ENCODE measurements around the gene SERP2.

Gene SERP2

DNA sequence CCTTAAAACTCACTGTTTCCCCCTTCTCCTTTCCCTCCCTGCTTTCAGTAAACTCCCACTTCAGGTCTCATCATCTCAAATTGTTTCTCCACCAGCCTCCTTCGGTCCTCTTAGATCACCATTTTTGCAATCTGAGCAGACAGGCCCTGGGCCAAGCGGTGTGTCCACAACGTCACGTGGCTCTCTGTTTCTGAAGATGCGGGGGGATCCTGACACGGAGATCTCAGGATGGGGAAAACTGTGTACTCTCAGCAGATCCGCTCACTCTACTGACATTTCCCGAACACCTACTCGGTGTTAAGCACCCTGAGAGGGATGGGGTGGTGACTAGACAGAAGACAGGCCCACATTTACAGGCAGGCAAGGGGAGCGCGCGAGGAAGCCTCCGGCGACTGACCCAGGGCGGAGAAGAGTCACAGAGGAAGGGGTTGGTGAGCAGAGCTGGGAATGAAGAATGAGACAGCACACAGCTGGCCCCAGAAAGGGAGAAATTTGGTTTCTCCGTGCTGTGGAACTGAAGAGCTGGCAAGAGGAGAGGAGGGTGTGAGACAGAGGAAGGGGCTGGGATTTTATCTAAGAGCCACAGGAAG is 38.8 kb downstream of the SERP2 start:
- DNase-seq (ENCODE audit: low spot score), result no peak

DNA sequence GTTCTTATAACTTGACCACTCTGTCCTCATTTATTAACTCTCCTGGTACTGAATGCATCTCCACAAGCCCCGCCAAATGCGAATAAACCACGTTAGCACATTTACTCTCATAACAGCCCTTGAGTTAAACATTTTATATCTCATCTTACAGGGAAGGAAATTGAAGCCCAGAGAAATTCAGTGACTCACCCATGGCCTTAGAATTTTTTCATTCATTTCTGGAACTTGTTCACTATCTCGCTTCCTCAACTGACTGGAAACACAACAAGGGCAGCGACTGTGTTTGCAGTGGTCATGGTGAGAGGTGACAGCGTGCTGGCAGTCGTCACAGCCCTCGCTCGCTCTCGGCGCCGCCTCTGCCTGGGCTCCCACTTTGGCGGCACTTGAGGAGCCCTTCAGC is 39.5 kb downstream of the SERP2 start:
- DNase-seq (ENCODE audit: low spot score), result no peak

DNA sequence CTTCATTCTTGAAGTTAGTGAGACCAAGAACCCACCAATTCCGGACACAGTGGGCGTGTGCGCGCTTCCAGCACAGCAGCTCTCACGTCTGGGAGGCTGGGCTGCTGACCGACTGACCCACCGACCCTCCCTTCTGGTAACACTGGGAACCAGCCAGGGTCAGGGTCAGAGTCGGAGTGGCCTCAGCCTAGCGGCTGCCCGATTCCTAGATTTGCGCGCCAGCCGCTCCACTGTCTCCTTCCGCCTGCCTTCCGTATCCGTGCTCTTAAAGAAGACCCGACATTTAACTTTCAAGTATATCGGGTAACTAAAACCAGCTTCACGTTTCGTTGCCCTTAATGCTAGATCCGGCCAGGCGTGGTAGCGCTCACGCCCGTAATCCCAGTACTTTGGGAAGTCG is 41.1 kb downstream of the SERP2 start:
- DNase-seq (ENCODE audit: low spot score), result no peak

DNA sequence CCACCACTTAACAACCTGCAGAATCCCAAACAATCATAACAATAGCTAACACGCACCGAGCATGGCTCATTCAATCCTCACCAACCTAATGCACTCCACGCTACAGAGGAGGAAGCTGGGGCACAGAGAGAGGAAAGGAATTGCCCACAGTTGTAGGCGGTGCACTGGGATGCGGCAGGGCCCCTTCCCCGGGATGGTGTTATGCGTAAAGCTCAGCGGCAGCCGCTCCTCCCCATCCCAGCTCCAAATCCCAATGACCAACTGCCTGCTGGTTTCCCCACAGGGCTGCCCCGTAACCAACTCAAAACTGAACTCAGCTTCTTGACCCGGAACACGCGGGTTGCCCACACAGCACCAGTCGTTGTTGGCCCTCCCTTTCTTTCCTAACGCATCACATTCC is 42.2 kb downstream of the SERP2 start:
- DNase-seq (ENCODE audit: low spot score), result no peak

DNA sequence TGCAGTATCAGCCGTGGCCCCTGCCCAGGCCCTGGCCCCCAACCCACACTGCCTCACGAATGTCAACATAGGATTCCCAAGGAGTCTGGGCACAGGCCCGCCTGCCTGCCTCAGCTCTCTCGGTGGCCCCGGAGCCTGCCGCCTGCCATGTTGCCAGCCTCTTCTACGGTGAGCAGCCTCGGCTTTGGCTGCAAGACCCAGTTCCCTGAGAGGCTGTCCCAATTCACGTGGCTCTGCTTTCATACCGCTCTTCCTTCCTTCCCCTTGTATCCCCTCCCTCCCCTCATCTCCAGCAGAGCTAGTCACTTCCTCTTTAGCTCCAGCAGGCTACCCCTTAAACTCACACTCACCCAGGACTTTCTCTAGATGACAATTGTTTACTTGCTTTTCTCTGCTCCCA is 42.7 kb downstream of the SERP2 start:
- DNase-seq (ENCODE audit: low spot score), result no peak

DNA sequence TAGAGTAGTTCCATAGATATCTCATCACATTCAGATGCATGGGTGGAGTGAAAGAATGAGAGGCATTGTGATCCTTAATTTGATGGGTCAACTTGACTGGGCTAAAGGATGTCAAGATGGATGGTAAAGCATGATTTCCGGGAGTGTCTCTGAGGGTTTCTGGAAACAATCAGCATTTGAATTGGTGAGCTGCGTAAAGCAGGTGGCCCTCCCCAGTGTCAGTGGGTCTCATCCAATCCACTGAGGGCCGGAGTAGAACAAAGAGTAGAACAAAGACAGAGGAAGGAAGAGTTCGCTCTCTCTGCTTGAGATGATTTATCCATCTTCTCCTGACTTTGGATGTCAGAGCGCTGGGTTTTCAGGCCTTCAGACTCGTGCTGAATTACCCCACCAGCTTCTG is 43.1 kb downstream of the SERP2 start:
- no peak for DNase-seq (ENCODE audit: low spot score)

DNA sequence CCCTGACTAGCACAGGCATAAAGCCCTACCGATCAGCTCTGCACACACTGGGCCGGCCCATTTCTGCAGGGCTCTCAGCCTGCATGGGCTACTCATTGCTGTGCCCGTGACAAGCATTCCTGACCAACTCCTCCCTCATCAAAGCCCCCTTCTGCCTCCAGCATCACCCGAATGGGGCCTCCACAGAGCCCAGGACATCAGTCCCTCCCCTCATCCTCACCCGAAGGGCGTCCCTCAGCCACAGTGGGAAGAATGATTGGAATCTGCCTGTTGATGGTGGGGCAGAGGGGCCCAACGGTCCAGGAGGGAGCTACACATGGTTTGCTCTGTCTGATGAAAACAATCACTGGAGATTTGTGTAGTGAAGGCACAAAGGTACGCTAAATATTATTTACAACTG is 43.8 kb downstream of the SERP2 start:
- DNase-seq (ENCODE audit: low spot score), result no peak

DNA sequence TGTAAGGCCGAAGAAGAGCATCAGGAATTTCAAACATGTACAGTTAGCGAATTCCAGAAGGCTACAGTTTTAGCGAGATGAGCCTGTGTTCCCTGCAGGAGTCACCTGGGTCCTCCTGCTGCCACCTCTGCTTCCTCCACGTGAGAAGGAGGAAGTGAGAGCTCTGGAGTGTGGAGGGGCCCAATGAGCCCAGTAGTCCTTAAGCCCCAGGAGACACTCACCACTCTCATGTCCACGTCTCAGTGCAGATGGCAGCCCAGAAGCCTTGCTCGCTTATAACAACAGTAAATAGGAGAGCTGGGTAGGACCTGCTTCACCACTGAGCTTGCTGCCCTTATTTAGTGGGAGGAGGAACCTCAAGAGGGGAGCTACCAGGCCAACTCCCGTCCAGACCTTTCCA is 44.3 kb downstream of the SERP2 start:
- DNase-seq (ENCODE audit: low spot score), result no peak

DNA sequence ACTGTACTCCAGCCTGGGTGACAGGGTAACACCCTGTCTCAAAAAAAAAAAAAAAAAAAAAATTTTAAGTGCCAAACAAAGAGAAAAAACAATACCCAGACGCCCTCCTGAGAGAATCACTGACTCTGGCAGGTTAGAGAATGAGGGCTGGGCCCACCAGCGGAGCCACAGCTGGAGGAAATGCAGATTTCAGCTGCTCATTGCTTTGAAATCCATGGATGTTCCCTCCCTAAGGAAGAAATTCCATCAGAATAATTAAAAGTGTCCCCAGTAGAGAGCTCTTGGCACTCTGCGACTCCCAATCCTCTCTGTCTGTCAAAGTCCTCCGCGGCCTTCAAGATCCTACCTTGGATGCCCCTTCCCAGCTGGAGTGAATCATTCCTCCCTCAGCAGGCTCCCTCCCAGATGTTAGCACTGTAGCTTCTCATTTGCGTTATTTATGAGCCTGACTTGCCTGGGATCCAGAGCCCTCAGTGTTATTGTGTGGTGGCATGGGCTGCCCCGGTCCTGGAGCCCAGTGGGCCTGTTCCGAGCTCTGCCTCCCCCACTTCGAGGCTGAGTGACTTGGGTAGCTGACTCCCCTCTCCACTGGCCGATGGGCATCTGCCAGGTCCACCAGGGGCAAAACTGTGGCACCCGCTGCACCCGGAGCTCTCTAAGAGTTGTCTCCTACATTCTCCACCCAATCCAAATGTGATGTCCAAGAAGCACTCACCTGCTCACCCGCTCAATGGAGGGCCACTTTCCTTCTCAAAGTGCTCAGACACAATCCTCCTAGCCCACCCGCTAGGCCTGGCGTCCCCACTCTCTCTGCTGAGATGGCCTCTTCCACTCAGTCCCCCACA is 47.0 kb downstream of the SERP2 start:
- no peak for DNase-seq (ENCODE audit: low spot score)

DNA sequence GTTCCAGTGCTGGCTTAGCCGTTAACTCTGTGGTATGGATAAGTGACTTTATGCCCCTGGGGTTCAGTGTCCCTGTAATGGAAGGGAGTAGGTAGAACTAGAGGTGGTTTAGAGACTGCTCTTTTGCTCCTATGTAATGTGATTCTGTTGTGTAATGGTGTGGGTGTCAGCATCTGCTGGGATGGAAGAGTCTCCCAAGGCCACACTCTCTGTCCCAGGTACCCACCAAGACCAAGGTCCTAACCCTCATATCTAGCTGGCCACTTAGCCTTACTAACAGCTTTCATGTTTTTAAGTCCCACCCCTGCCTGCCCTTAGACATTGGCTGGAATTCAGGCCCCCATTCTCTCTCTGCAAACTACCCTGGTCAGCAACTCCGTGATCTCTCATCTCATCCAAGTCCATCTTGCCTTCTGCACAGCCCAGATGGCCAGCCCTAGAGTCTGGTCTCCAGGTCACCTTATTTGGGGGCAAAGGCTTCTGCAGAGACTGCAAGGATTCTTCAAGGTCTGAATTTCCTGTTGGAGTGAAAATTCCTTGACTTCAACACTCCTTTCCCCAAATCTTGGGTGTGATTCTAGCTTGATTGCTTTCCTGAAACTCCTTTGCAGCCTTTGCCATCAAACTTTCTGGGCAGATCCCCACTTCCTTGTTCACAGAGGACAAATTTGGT is 48.4 kb downstream of the SERP2 start:
- DNase-seq (ENCODE audit: low spot score), result no peak

DNA sequence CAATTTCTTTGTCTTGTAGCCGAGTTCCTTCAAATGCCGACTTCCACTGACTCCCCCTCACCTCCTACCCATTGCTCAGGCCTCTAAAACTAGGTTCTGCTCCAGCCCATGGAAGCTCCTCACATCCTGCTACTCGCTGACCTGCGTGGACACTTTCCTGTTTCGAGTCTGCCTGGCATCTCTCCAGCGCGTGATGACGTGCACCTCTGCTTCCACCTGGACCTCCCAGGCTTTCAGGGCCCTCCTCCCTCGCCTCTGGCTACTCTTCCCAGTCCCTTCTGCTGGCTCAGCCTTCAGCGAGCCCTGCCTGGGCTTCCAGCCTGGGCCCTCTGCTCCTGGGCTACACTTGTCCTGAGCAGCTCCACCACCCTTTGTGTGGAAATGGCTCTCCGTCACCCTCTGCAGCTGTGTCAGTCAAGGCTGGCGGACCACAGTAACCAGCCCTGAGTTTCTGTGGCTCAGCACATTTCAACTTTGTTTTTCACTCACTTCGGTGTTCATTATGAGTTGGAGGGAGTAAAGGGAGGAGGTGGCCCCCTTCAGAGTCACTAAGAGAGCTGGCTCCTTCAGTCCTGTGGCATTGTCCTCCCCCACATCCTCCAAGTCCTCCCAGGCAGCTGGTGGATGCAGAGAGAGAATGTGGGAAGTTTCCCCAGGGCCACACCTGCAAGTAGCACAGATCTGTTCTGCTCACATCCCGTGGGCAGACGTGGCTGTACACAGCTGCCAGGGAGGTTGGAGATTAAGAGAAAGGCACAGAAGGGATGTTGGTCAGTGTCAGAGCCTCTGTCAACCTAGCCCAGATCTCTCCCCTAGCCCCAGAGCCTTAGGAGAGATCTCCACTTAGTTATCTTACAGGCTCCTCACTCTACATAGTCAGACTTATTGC is 49.4 kb downstream of the SERP2 start:
- DNase-seq (ENCODE audit: low spot score), result no peak

DNA sequence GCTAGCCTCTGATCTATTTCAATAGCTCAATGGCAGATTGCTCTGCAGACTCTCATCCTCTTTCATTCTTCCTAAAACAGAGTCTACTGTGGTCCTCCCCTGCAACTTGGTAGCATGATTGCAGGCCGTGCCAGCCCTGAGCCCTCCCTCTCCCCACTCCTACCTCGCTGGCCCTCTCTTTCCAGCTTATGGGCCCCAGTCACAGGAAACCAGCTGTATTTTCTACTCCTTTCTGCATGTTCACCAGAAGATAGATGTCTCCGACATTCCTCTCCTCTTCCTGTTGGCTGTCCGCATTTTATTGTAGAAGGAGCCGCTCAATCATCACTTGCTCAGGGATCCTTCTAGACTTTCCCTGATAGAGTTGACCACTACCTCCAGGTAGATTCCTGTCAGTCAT is 50.2 kb downstream of the SERP2 start:
- DNase-seq (ENCODE audit: low spot score), result no peak

DNA sequence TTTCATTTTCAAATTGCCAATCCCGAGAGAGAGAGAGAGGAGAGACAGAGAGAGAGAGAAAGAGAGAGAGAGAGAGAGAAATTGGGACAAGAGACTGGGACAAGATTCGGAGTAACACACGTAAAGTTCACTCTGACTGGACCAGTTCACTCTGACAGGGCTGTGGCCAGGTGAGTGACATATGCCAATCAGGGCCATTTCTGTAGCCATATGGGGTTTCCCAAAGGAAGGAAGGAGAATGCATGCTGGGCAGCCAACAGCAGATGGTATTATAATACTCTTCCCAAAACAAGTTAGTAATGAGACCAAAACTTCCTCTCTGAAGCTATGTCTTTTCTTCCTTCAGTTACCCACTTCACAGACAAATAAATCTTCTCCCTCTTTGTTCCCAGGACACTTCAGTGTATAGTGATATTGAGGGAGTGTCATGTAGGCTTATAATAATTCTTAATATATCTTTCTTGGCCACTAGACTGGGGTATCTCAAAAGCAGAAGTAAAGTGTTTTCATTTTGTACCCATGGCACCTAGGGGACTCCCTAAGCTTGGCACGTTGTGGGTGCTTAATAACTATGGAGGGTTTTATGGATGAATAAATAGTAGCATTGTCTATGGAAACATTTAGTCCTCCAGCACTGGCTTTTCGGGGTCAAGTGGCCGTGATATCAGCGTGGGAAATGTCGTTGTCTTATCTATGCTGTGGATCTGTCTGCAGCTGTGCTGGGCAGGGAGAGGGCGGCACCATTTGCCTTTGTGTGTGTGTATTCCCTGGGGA is 51.6 kb downstream of the SERP2 start:
- DNase-seq (ENCODE audit: low spot score), result no peak

DNA sequence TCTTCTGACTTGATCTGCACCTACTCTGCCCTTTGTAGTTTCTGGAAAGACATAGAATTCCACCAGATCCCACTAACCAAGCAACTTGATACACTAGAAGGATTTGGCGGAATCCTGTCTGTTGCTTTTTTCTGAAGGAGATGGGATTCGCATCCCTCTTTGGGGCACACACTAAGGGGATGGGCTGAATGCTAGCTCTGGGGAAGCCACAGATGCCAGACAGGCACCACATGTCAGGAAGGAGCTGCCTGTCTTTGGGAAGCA is 52.1 kb downstream of the SERP2 start:
- DNase-seq (ENCODE audit: low spot score), result no peak

DNA sequence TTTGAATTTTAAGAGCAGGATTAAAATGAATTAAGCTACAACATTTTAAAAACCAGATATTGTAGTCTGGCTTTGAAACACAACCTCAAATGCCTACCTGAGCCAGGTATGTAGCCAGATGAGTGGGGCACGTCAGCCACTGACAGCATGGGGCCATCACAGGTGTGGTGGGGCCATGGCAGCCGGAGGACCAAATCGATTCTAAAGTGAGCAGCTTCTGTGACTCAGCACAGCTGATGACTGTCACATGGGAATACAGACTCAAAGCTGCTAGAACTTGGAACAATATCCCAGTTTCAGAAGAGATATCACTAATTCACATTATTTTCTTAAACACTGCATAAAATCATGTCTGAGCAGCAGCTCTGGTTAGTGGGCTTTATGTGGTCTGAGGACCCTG is 52.8 kb downstream of the SERP2 start:
- no peak for DNase-seq (ENCODE audit: low spot score)

DNA sequence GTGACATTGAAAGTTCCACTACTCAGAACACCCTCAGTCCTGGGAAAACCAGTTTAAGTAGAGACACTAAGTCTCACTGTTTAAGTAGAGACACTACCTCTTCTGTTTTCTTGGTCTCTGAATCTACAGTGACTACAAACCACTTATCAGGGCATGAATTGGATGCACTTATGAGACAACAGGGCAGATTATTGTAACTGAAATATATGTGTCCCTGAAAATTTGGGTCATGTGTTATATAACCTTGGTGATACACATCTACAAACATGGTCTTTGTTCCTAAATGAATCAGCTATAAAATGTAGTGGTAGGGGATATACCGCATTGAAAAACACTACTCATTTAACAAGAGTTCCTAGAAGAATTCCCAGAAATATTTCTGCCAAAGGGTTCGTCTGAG is 55.7 kb downstream of the SERP2 start:
- no peak for DNase-seq (ENCODE audit: low spot score)

DNA sequence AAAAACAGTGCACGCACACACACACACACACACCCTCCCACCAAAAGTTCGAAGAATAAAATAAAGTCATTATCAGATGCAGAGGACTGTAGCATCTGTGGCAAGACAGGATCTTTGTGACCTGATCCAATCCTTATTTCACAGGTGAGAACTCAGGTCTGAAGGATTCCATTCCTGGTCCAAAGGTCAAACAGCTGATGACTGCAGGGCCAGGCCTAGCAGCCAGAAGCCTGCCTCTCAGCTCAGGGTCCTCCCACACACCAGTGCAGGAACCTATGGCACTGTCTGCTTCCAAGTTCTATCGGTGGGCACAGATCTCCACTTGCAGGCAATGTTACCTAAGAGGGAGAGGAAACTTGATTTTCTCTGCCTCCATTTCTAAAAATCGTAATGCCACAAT is 57.5 kb downstream of the SERP2 start:
- no peak for DNase-seq (ENCODE audit: low spot score)

DNA sequence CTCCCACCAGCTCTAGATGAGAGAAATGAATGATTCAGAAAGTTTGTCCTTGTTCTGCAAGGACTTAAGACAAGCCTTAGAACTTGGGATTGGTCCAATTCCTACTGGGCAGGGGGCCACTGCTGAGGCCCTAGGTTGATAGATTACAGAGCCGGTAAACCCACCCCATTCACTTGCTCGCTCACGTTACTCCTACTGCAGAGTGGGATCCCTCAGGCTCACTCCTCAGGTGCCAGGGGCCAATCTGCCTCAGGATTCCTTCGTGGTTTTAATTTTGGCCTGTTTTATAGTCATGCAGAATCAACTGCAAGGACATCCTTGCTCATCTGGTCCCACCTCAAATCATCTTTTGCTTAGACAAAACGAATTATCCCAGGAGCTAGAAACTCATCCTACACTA is 59.0 kb downstream of the SERP2 start:
- DNase-seq (ENCODE audit: low spot score), result no peak

DNA sequence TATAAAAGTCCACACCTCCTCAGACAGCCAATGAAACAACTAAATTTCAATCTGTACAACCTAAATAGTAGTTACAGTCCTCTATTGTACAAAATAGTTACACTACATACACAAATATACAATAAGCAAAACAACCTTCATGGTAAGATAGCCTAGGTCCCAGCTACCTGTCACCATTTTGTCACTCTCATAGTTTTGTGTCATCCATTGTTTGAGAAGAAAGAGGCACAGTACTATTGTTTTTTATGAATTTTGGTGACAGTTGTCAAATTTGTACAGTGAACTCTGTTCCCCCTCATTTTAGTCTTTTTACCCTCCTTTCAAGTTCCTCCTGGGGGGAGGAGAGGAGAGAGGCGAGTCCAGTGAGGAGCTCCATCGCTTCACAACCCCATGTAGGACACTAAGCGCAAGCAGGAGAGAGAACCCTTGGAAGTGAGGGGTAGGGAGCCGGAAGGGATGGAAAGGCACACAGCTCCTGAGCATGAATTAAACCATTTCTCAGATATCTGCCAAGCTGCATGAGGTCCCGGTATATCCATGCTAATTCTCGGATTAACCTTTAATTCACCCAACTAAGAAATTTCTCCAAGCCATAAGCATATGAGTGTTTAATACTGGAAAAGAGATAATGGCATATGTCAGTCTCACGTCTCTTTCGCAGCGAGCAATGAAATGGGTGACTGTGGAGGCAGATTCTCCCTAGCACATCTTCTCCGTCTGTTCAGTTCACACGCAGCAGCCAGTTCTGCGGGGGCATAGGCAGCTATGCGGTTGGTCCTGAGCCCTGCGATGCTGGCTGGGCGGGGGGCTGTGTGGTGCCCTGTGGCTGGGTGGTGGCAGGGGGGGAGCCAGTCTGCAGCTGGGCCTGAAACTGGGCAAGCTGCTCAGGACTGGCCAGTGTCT is 60.5 kb downstream of the SERP2 start:
- DNase-seq (ENCODE audit: low spot score), result no peak

DNA sequence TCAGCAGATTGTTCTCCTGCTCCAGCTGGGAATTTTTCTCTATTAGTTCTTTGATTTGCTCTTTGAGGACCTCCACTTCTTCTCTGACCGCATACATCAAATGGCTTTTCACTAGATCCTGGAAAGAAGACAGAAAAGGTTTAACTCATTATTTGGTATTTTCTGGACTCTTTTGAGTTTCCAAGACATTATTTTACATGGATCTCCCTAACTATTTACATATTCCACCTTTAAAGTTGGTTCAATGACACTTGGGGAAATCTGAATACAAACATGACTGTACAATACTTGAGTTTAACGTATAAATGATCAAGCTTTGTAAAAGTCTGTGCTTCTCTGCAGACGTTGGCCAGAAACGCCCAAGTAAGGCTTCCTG is 61.1 kb downstream of the SERP2 start:
- no peak for DNase-seq (ENCODE audit: low spot score)

Data from CD4-positive, alpha-beta T cell treated with Interleukin-15 for 4 hours (primary cell).